ENCODE data around the gene AHCYL1. TPM values are rescaled to one million over a fixed set of nuclear protein-coding genes. Genes with fewer than 3 reads are reported as not detected.

AHCYL1 gene
- total and polyA plus RNA-seq, 2 of the 8 experiments (the other 6 are each of a cell fraction or from before 2014, with no cell fraction given) = 64.5 to 95.9 TPM

DNA sequence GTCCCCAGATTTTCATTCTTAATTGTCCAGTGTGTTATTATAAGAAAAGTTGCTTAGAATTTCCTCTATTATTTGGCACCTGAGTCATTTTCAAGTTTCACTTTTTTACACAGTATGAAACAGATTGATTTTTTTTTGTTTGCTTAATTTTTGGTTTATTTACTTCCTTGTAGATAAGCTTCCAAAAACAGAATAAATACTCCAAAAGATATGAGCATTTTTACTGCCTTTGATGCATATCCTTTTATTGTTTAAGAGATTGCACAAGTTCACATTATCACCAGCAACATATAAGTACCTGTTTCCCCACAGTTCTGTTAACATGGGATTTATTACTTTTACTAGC lies 36.3 kb upstream of the AHCYL1 start:
- no peak overlapping the region for H3K18ac ChIP-seq (ENCODE audit: extremely low read depth, low read length)
- no peak overlapping the region for H2BK5ac ChIP-seq (ENCODE audit: low read depth, low read length)
- ChIA-PET CTCF (ENCODE audit: partially characterized antibody) (interaction anchor here (0.6 to 3.0 kb wide), 4 partner anchors 11 to 218 kb away, joined by 3 to 11 read pairs (median 4); no protein-coding TSS in a partner anchor), POLR2A (ENCODE audit: partially characterized antibody) (no interaction called here)
- no peak for FAIRE-seq
- H3K4me3 ChIP-seq (ENCODE audit: extremely low read depth in 1 of 4, insufficient read depth in 2 of 4, low read depth in 3 of 4, low read length in 4 of 4) = no peak overlapping the region
- H4K5ac ChIP-seq (ENCODE audit: insufficient read length, low read depth, low read length) = no peak overlapping the region
- no peak overlapping the region for H3K4me2 ChIP-seq (ENCODE audit: insufficient read depth in 1 of 2, low read depth in 2 of 2, low read length in 2 of 2)
- no peak overlapping the region for H4K8ac ChIP-seq (ENCODE audit: extremely low read depth, insufficient read depth, low read length)
- no peaks in the 10 kb centered on the region for H3K23me2 ChIP-seq (ENCODE audit: low read depth, low read length)
- H3K79me1 ChIP-seq (ENCODE audit: low read depth, low read length) = no peaks in the 10 kb centered on the region
- peaks cover 0 to 5% (median 2%) of the 10 kb centered on the region in 4 experiments; a peak in 2 of 7 replicates for H3K4me1 ChIP-seq (replicated peaks in 1 of 4; ENCODE audit: control insufficient read depth in 3 of 4, insufficient read depth in 4 of 4, low read length in 3 of 4)
- no peak overlapping the region for H2AFZ ChIP-seq (ENCODE audit: low read length)
- H2BK12ac ChIP-seq (ENCODE audit: low read depth, low read length) = no peak overlapping the region
- no peaks in the 10 kb centered on the region for H3K36me3 ChIP-seq (ENCODE audit: control insufficient read depth in 2 of 4, insufficient read depth in 4 of 4, low read length in 3 of 4)
- no peak overlapping the region for H3K4ac ChIP-seq (replicated peaks; ENCODE audit: insufficient read length, low read depth, low read length)
- no peaks in the 10 kb centered on the region for H3K9me3 ChIP-seq (ENCODE audit: insufficient read depth in 2 of 2, low read depth in 1 of 2, low read length in 1 of 2)
- no peak overlapping the region for H2BK120ac ChIP-seq (replicated peaks; ENCODE audit: low read depth, low read length)
- no peak overlapping the region for H3K27ac ChIP-seq (ENCODE audit: low read depth, low read length)
- no peak for DNase-seq (ENCODE audit: low read depth in 1 of 2, low spot score in 2 of 2)
- H3K56ac ChIP-seq (replicated peaks; ENCODE audit: insufficient read length, low read depth, low read length) = no peak overlapping the region
- no peaks in the 10 kb centered on the region for H3K79me2 ChIP-seq (ENCODE audit: control insufficient read depth in 1 of 2, insufficient read depth in 2 of 2, low read length in 2 of 2)
- no peak overlapping the region for H2BK20ac ChIP-seq (ENCODE audit: low read length)
- H4K20me1 ChIP-seq (replicated peaks in 1 of 2; ENCODE audit: control insufficient read depth in 1 of 2, insufficient read depth in 2 of 2, low read length in 2 of 2) = no peaks in the 10 kb centered on the region
- H3K14ac ChIP-seq (ENCODE audit: insufficient read length) = no peak overlapping the region
- no peak overlapping the region for H3K9ac ChIP-seq (replicated peaks in 1 of 4; ENCODE audit: extremely low read depth in 1 of 4, low read depth in 3 of 4, low read length in 3 of 4)
- H2BK15ac ChIP-seq (ENCODE audit: low read length) = no peak overlapping the region
- H2AK5ac ChIP-seq (ENCODE audit: low read depth, low read length) = no peak overlapping the region
- H4K91ac ChIP-seq (replicated peaks; ENCODE audit: insufficient read length, low read length) = no peak overlapping the region
- no peaks in the 10 kb centered on the region for H3K27me3 ChIP-seq (replicated peaks in 1 of 4; ENCODE audit: control insufficient read depth in 3 of 4, extremely low read depth in 1 of 4, insufficient read depth in 3 of 4, low read length in 3 of 4)
- H3K23ac ChIP-seq (ENCODE audit: insufficient read length) = no peak overlapping the region
- TF ChIP-seq EGR1 (IDR thresholded peaks at IDR 0.05; ENCODE audit: borderline replicate concordance, low read depth, low read length) (no peak), SP2 (IDR thresholded peaks at IDR 0.05; ENCODE audit: low read length) (no peak), RBBP5 (IDR thresholded peaks at IDR 0.05; ENCODE audit: borderline replicate concordance, low read depth, low read length) (no peak), TEAD4 (IDR thresholded peaks at IDR 0.05; ENCODE audit: low read depth, low read length) (no peak), POLR2A (IDR thresholded peaks at IDR 0.05; ENCODE audit: control extremely low read depth in 1 of 2, low read depth in 2 of 2, low read length in 2 of 2) (no peak), GABPA (IDR thresholded peaks at IDR 0.05; ENCODE audit: borderline replicate concordance, insufficient read depth, low read length) (no peak), NANOG (IDR thresholded peaks at IDR 0.05; ENCODE audit: insufficient read depth, low read depth, low read length, poor library complexity, severe bottlenecking) (no peak), RXRA (IDR thresholded peaks at IDR 0.05; ENCODE audit: insufficient read depth, low read depth, low read length) (no peak), SIRT6 (IDR thresholded peaks at IDR 0.05; ENCODE audit: low read length) (no peak), JUND (IDR thresholded peaks at IDR 0.05; ENCODE audit: low read length) (no peak), CREB1 (IDR thresholded peaks at IDR 0.05) (no peak), POU5F1 (IDR thresholded peaks at IDR 0.05; ENCODE audit: low read depth, low read length) (no peak)
- TF ChIP-seq, protein P1, sequence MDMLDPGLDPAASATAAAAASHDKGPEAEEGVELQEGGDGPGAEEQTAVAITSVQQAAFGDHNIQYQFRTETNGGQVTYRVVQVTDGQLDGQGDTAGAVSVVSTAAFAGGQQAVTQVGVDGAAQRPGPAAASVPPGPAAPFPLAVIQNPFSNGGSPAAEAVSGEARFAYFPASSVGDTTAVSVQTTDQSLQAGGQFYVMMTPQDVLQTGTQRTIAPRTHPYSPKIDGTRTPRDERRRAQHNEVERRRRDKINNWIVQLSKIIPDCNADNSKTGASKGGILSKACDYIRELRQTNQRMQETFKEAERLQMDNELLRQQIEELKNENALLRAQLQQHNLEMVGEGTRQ (IDR thresholded peaks at IDR 0.05; ENCODE audit: low read length) = no peak
- TF ChIP-seq, protein P2, sequence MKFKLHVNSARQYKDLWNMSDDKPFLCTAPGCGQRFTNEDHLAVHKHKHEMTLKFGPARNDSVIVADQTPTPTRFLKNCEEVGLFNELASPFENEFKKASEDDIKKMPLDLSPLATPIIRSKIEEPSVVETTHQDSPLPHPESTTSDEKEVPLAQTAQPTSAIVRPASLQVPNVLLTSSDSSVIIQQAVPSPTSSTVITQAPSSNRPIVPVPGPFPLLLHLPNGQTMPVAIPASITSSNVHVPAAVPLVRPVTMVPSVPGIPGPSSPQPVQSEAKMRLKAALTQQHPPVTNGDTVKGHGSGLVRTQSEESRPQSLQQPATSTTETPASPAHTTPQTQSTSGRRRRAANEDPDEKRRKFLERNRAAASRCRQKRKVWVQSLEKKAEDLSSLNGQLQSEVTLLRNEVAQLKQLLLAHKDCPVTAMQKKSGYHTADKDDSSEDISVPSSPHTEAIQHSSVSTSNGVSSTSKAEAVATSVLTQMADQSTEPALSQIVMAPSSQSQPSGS (IDR thresholded peaks at IDR 0.05; ENCODE audit: low read length) = no peak

Data from H1 (cell line).